SK-N-MC (cell line): ENCODE data around the gene ATG13.

Experiments used
- EZH2 ChIP-seq: fragments of 200-600 bp; sonication (generic); IDR thresholded peaks from one replicate; pipeline ENCODE4 v1.6.1; 2017; ENCODE audit warnings: antibody characterized with exemption
- FOXP2 ChIP-seq: optimal IDR thresholded peaks from 2 replicates; pipeline ENCODE3; 2011; ENCODE audit warnings: mild to moderate bottlenecking, moderate library complexity; ENCODE audit not compliant: insufficient read depth; ENCODE audit errors: extremely low read length, control extremely low read depth
- POLR2AphosphoS5 ChIP-seq: IDR thresholded peaks from 2 replicates; pipeline ENCODE4 v1.6.1; 2012; ENCODE audit warnings: mild to moderate bottlenecking, low read depth, low read length, borderline replicate concordance

DNA sequence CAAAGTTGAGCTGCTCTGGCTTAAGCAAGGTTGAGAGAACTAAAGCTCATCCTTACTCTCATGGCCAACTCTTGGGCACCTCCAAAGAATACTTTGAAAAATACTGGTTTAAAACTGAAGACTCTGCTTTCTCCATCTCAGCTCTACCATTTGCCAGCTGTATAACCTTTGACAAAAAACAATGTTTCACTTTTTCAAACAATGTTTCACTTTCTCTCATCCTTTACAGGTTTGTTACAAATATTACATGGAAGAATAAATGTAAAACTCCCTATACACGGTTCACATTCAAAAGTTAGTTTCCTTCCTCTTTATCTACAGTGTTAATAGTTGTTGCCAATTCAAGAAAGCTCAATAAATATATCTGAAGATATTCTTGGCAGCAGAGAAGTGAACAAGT is 42.7 kb upstream of the ATG13 start:
- no peak for TF ChIP-seq POLR2AphosphoS5
- TF ChIP-seq EZH2, result no peak
- no peak for TF ChIP-seq FOXP2
